HEK293 (cell line): ENCODE measurements around the gene SPRED2.

ENCODE experiments used
- CTCF ChIA-PET: fragments of 350-600 bp; formaldehyde crosslinking; extraction: SDS; loops from one replicate; lab custom pipeline; 2021; ENCODE audit warnings: antibody characterized with exemption; lab: Yijun Ruan, JAX
- POLR2A ChIA-PET: fragments of 300-600 bp; formaldehyde crosslinking; extraction: SDS; loops from one replicate; lab custom pipeline; 2020; ENCODE audit warnings: antibody characterized with exemption, inconsistent platforms; lab: Yijun Ruan, JAX
- H3K27ac ChIP-seq: fragments of 200-500 bp; sonication (Bioruptor generic); 2 replicates; pipeline ENCODE4 v1.5.1; 2014; ENCODE audit warnings: low read depth, low read length, control low read depth, inconsistent platforms; ENCODE audit errors: extremely low read depth
- H3K36me3 ChIP-seq, 2 experiments: fragments of 200-500 bp in 1 of 2; sonication (Bioruptor generic) in 1 of 2; 1 replicate in 1 of 2; 2 replicates in 1 of 2; pipeline ENCODE4 v1.5.1; 2014 to 2017; ENCODE audit warnings: inconsistent platforms in 2 of 2, low read length in 2 of 2; ENCODE audit not compliant: control insufficient read depth in 2 of 2, insufficient read depth in 1 of 2
- H3K4me1 ChIP-seq: fragments of 200-500 bp; sonication (Bioruptor generic); 2 replicates; pipeline ENCODE4 v1.5.1; 2014; ENCODE audit warnings: mild to moderate bottlenecking, low read length, inconsistent platforms; ENCODE audit not compliant: control insufficient read depth, insufficient read depth
- H3K4me3 ChIP-seq: 2 replicates; pipeline ENCODE4 v1.5.1; 2011; ENCODE audit warnings: low read depth, mild to moderate bottlenecking, control low read depth, low read length, moderate library complexity
- H3K9me3 ChIP-seq: fragments of 200-500 bp; sonication (Bioruptor generic); 2 replicates; pipeline ENCODE4 v1.5.1; 2014; ENCODE audit warnings: low read depth, low read length, inconsistent platforms; ENCODE audit not compliant: control insufficient read depth, insufficient read depth
- BCL11A ChIP-seq: fragments of 450-650 bp; formaldehyde crosslinking; IDR thresholded peaks from 2 replicates; pipeline ENCODE4 v1.5.1; 2016; ENCODE audit warnings: low read depth, missing biosample characterization, missing genetic modification characterization
- CTCF ChIP-seq: fragments of 450-650 bp; formaldehyde crosslinking; IDR thresholded peaks from 2 replicates; pipeline ENCODE4 v1.5.1; 2016; ENCODE audit warnings: missing biosample characterization, missing genetic modification characterization
- ELK4 ChIP-seq: IDR thresholded peaks from 2 replicates; pipeline ENCODE4 v1.6.1; 2011; ENCODE audit warnings: mild to moderate bottlenecking, low read depth, low read length, borderline replicate concordance
- HOXA7 ChIP-seq: sonication (generic); formaldehyde crosslinking; IDR thresholded peaks from 2 replicates; pipeline ENCODE4 v1.8.1; 2022; ENCODE audit warnings: missing genetic modification reagents, borderline replicate concordance
- ZFHX2 ChIP-seq: fragments of 450-650 bp; formaldehyde crosslinking; conservative IDR thresholded peaks from 2 replicates; pipeline ENCODE4 v1.5.1; 2016; ENCODE audit warnings: missing biosample characterization, missing genetic modification characterization
- ZIC2 ChIP-seq: fragments of 450-650 bp; formaldehyde crosslinking; IDR thresholded peaks from 2 replicates; pipeline ENCODE4 v1.5.1; 2016; ENCODE audit warnings: missing biosample characterization, missing genetic modification characterization
- ZNF211 ChIP-seq: fragments of 450-650 bp; formaldehyde crosslinking; IDR thresholded peaks from 2 replicates; pipeline ENCODE4 v1.5.1; 2016; ENCODE audit warnings: low read depth, missing biosample characterization, missing genetic modification characterization
- ZNF514 ChIP-seq: fragments of 450-650 bp; formaldehyde crosslinking; IDR thresholded peaks from 2 replicates; pipeline ENCODE4 v1.5.1; 2016; ENCODE audit warnings: missing biosample characterization, missing genetic modification characterization
- ZNF580 ChIP-seq: fragments of 450-650 bp; formaldehyde crosslinking; IDR thresholded peaks from 2 replicates; pipeline ENCODE4 v1.5.1; 2016; ENCODE audit warnings: missing biosample characterization, missing genetic modification characterization
- ZNF596 ChIP-seq: fragments of 450-650 bp; IDR thresholded peaks from 2 replicates; pipeline ENCODE4 v1.5.0; 2018; ENCODE audit warnings: missing biosample characterization, mild to moderate bottlenecking, missing genetic modification characterization, moderate library complexity
- ZSCAN23 ChIP-seq: fragments of 450-650 bp; formaldehyde crosslinking; IDR thresholded peaks from 2 replicates; pipeline ENCODE4 v1.5.1; 2016; ENCODE audit warnings: missing biosample characterization, missing genetic modification characterization
- ZSCAN4 ChIP-seq: fragments of 450-650 bp; formaldehyde crosslinking; IDR thresholded peaks from 2 replicates; pipeline ENCODE4 v1.5.1; 2017; ENCODE audit warnings: missing biosample characterization, missing genetic modification characterization

SPRED2 gene

GRCh38 chr2:65263262-65263661 lies 169.1 kb downstream of the SPRED2 start:
- POLR2A ChIA-PET = interaction anchor here (0.7 kb wide), 1 partner anchor 167 kb away, joined by 4 read pairs; no protein-coding TSS in a partner anchor
- Histone ChIP-seq H3K36me3 (peaks cover 41 to 51% of the 10 kb centered on the region in 2 experiments), H3K4me3 (no peak overlapping the region), H3K4me1 (peaks cover 7% of the 10 kb centered on the region; the same call in 1 of the 2 replicates), H3K27ac (no peak overlapping the region)
- CTCF ChIA-PET = interaction anchor here (0.6 to 3.5 kb wide), 8 partner anchors 57 to 311 kb away, joined by 3 to 21 read pairs (median 4); no protein-coding TSS in a partner anchor
- TF ChIP-seq ELK4 = no peak
- no peak for TF ChIP-seq ZSCAN23
- no peak for TF ChIP-seq ZNF596 (tag by site-specific recombination)
- TF ChIP-seq CTCF (tag by site-specific recombination) = no peak
- TF ChIP-seq ZNF211 (tag by site-specific recombination) = no peak
- no peak for TF ChIP-seq ZIC2 (tag by site-specific recombination)
- TF ChIP-seq, all 188 proteins: peak for 0
- H3K9me3 ChIP-seq = no peaks in the 10 kb centered on the region

- ChIA-PET CTCF (no interaction called here), POLR2A (no interaction called here)
- Histone ChIP-seq H3K36me3 (peaks cover 38 to 40% of the 10 kb centered on the region in 2 experiments), H3K4me3 (no peak overlapping the region), H3K9me3 (no peaks in the 10 kb centered on the region), H3K27ac (no peak overlapping the region), H3K4me1 (peaks cover under 1% of the 10 kb centered on the region; the same call in 1 of the 2 replicates)
- TF ChIP-seq ZFHX2 = no peak
- no peak for TF ChIP-seq HOXA7 (CRISPR knock-in tag)
- no peak for TF ChIP-seq ZNF514 (tag by site-specific recombination)
- no peak for TF ChIP-seq ZSCAN4 (tag by site-specific recombination)
- TF ChIP-seq BCL11A (tag by site-specific recombination) = no peak
- TF ChIP-seq ZNF580 (tag by site-specific recombination) = no peak
Measured at GRCh38 chr2:65261676-65262075, 170.7 kb downstream of the SPRED2 start.
